H1 (cell line): Measurements from ENCODE around the gene RAET1E. TPM values are rescaled to one million over a fixed set of nuclear protein-coding genes. Genes with fewer than 3 reads are reported as not detected.
A peak's percentile ranks its signal among the peaks of the same experiment; 100 is the strongest.

Experiments used
- CBX5 ChIP-seq: fragments of 300-800, 300-1000 bp; sonication (generic); IDR thresholded peaks from 2 replicates; pipeline ENCODE4 v1.7.1; 2016; ENCODE audit warnings: antibody characterized with exemption, low read length, low read depth
- SUZ12 ChIP-seq: fragments of 200-600 bp; sonication (generic); IDR thresholded peaks from 2 replicates; pipeline ENCODE4 v1.6.1; 2012; ENCODE audit warnings: mild to moderate bottlenecking, inconsistent platforms, low read length, moderate library complexity, mixed read lengths
- TAF1 ChIP-seq: IDR thresholded peaks from 2 replicates; pipeline ENCODE4 v1.6.1; 2011; ENCODE audit warnings: mild to moderate bottlenecking, low read depth, low read length
- polyA plus RNA-seq, 7 experiments: library from polyadenylated mRNA; depleted of rRNA in 3 of 7; stranded (reverse) in 5 of 7; unstranded in 2 of 7; fragments of >200 nt in 5 of 7; fragments of 200-250 nt in 2 of 7; gene quantifications; 1 replicate in 5 of 7; 2 replicates in 1 of 7; 4 replicates in 1 of 7; pipeline versions ENCODE4 v1.2.1 to v1.2.3, GENCODE V29; 2011 to 2013; ENCODE audit warnings: missing spikeins in 2 of 7, mixed read lengths in 2 of 7
- total RNA-seq: library from RNA; stranded (reverse); fragmentation: NEBNext Ultra II Directional; extraction: Animal tissue kit (Norgen Biotek cat#: 25700); gene quantifications from 2 replicates; pipeline ENCODE4 v1.2.1, GENCODE V29; 2021

RAET1E gene
- total and polyA plus RNA-seq, 2 of the 8 experiments (the other 6 are each of a cell fraction or from before 2014, with no cell fraction given) = not detected

DNA sequence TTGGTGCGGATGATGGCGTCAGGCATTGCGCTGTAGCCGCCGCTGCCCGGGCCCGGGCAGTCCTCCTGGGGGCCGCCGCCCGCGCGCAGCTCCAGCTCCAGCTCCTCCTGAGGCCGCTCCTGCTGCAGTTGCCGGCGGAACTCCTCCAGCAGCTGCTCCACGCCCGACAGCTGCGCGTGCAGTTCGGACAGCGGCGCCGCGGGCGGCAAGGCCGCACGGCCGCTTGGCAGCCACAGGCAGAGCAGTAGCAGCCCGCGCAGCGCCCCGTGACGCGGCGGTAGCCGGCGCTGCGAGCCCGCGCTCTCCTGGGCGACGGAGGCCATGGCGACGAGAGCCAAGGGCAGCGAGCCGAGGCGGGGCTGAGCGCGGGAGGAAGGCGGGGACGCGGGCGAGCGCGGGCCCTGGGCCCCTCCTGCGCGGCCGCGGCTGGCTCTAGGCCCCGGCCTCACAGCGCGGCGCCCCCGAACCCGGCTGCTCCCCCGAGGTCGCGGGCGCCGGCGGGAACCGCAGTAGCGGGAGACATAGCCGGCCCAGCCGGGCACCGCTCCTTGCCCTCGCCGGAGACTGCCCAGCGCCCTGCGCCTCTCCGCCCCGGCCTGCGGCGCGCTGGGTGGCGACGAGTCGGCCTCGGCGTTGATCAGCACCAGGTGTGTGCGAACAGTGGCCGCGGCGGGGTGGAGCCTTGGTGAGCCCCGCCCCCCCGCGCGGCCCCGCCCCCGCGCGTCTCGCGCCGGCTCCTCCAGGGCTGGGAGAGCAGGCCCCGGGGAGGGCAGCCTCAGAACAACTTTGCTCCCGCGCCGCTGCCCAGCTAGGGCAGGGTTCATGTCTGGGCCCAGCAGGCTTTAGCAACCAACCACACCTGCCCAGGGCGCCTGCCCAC is 34.0 kb downstream of the RAET1E start, which contains the start of gene LRP11 (continued):
- TF ChIP-seq TAF1 = peak; percentile 82
- TF ChIP-seq CBX5 = no peak
- peak; percentile 32; the same call in 1 of the 2 replicates for TF ChIP-seq SUZ12
